IPS-18c (cell line): ENCODE results near the gene DAAM1.

Experiments used
- H3K4me3 ChIP-seq: 2 replicates; pipeline ENCODE4 v1.7.0; 2013; ENCODE audit warnings: low read depth, mild to moderate bottlenecking, low read length, moderate library complexity; ENCODE audit not compliant: insufficient read depth
- H3K9me3 ChIP-seq: one replicate; pipeline ENCODE4 v1.6.1; 2013; ENCODE audit warnings: mild to moderate bottlenecking, low read length, moderate library complexity; ENCODE audit not compliant: control insufficient read depth, insufficient read depth

The DAAM1 gene

DNA sequence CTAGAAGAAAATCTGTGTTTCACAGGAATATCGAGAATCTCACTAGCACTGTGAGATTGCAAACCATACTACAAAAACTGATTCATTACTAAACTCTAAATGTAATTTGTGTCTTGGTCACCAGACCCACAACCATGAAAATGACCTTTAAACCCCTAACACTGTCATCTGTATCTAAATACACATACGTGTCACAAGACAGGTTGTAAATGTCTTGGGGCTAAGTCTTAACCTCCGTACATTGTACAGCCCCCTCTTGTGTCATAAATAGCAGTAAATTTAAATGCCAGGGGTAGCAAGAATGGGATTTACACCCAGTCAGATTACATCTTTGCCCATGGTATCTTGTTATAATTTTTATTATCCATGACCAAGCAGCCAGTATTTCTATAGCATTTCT is 159.4 kb downstream of the DAAM1 start:
- H3K9me3 ChIP-seq = no peaks in the 10 kb centered on the region
- H3K4me3 ChIP-seq = no peak overlapping the region

DNA sequence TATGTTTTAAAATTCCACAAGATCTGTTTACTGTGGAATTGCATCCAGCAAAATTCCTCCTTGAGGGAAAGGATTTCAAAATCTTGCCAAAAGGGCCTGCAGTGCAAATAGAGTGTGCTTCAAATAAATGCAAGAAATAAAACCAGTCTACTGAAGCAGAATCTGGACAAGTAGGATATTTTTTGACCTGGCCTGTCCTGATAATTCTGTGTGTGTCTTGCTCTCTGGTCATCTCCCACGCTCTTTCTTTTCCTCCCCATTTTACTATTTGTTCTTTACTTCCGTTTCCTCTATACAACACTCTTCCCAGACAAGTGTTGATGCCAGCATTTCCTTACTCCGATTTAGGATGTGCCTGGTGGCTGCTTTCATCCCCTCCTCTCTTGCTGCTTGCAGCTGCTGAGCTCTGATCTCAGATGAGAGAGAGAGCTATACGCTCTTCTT is 160.8 kb downstream of the DAAM1 start:
- H3K9me3 ChIP-seq = no peaks in the 10 kb centered on the region

DNA sequence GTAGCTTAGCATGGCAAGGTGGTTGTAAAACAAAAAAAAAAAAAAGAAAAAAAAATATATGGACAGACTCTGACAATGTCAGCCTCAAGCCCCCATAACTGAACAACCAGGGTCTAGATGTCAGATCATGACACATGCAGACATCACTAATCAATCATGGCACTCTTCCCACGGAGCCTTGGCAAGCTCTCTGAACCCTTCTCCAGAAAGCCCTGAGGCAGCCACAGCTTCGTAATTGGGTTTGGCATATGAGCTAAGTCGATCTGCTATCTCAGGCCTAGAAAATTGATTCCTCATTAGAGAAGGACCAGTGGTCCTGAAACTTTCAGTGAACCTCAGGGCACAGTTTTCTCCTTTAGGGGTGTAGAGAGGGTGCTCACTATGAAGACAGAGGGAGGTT is 164.5 kb downstream of the DAAM1 start:
- no peak overlapping the region for H3K4me3 ChIP-seq
- no peaks in the 10 kb centered on the region for H3K9me3 ChIP-seq

More for the DNA sequence above, 160.8 kb downstream of the DAAM1 start:
- H3K4me3 ChIP-seq = no peak overlapping the region

DNA sequence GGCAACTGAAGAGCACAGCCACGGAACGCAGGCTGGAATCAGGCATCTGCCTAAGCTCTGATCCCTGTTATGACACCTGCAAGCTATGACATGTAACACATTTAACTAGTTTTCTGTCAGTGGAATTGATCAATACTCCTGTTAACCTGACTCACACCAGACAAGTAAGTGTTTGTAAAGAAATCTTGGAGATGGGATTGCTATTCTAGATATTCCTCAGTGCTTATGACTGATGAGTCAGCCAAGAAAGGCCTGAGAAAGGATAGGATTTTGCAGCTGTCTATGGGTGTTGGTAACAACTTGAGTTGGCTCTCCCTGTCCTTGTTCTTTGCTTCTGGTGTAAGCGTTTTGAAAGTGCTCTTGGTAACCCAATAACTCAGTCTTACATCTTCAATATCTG is 166.2 kb downstream of the DAAM1 start:
- H3K4me3 ChIP-seq = no peak overlapping the region
- no peaks in the 10 kb centered on the region for H3K9me3 ChIP-seq

DNA sequence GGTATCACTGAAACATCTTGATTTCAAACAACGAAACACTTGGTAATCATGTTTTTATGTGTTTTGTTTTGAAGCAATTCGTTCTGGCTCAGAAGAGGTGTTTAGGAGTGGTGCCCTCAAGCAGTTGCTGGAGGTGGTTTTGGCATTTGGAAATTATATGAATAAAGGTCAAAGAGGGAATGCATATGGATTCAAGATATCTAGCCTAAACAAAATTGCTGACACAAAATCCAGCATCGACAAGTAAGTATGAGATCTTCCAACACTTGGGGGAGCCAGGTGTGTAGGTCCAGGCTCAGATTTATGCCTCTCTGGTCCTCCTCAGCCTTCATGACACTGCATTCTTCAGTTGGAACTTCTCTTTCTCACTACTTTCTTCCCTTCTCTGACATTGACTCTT is 166.6 kb downstream of the DAAM1 start:
- H3K9me3 ChIP-seq = no peaks in the 10 kb centered on the region
- H3K4me3 ChIP-seq = no peak overlapping the region

DNA sequence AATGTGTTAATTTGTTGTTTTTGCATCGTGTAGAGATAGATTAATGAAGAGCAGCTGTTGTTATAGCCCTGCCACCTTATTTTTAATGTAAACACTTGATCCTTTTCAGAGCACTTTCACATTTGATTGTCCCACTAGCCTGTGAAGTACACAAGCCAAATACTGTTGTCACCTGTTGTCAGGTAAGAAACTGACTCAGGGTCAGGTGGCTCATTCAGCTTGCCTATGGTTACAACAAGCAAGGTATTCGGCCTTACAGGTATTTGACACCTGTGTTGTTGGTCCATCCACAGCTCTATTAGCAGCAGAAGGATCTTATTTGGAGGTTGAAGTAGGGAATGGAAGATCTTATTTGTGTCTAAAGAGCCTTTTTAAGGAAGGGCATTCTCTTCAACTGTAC is 167.8 kb downstream of the DAAM1 start:
- Histone ChIP-seq H3K4me3 (no peak overlapping the region), H3K9me3 (no peaks in the 10 kb centered on the region)

DNA sequence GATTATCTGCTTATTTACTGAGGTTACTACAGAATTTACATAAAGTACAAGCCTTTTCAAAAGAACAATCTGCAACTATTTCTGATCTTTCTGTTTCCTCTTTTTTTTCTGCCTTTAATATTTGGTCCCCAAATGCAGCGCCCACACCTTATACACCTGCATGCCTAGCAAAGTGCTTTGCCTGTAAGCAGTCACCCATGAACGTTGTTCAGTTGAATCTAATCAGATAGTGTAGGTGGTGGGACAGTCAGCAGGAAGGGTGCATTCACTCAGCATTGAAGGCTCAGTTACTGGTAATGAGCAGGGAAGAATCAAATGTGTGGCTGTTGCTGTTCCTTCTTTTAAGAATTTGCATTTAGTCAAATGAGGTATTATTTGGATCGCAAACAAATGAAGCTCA is 168.3 kb downstream of the DAAM1 start:
- no peaks in the 10 kb centered on the region for H3K9me3 ChIP-seq
- H3K4me3 ChIP-seq = no peak overlapping the region

DNA sequence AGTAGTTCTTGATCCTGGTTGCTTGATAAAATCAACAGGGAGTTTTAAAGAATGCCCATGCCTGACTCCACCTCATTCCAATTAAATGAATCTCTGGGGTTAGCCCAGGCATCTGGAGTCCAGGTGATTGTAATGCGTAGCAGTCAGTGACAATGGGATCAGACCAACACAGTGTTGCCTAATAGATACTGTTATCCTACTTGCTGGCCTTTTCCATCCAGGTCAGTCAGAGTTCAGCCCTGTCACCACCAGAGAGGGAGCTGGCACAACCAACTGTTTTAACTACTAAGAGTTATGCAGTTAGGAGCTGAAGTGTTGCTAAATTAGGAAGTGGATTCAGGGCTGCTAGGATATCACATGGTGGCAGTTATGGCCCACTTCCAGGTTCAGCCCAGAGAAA is 169.6 kb downstream of the DAAM1 start:
- H3K4me3 ChIP-seq = no peak overlapping the region
- no peaks in the 10 kb centered on the region for H3K9me3 ChIP-seq

DNA sequence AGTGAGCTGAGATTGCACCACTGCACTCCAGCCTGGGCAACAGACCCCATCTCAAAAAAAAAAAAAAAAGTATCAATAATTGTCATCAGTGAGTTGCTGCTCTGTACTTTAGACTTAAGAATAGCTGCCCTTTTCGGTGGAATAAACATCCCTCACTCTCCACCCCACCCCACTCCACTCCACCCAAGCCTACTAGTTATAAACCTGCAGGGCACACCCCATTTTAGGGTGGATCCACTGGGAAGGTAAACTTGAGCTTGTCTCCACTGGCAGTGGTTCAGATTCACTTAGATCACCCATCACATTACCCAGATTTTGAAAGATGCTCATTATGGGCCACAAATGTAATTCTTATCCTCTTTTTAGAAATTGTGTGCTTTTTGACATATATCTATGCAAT is 170.3 kb downstream of the DAAM1 start:
- H3K4me3 ChIP-seq = no peak overlapping the region
- no peaks in the 10 kb centered on the region for H3K9me3 ChIP-seq

DNA sequence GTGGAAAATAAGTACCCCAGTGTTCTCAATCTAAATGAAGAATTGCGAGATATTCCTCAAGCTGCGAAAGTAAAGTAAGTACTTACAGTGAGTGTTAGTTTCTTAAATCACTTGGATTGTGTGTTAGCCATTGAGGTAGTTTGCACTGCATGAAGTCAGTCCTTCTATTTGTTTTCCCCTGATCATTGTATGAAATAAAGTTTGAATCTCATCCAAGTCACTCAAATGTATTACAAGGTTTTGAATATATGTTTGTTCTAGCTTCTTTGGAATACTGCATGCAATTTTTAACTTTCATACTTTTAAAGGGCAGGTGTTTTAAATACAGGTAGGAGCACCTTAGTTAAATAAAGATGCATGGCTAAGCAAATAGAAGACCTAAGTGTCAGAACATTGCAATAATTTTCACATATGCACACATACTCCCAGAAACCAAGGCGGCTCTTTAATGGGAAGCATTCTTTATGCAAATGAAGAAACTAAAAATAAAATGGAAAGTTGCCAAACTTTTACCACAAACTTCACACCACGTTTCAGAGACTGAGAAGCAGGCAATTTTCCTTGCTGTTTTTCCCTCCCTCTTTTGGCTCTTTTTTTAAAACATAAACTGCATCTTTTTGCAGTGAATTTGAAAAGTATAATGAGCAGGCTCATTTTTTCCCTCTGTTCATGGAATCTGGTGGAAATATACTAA is 171.1 kb downstream of the DAAM1 start:
- Histone ChIP-seq H3K9me3 (no peaks in the 10 kb centered on the region), H3K4me3 (no peak overlapping the region)

DNA sequence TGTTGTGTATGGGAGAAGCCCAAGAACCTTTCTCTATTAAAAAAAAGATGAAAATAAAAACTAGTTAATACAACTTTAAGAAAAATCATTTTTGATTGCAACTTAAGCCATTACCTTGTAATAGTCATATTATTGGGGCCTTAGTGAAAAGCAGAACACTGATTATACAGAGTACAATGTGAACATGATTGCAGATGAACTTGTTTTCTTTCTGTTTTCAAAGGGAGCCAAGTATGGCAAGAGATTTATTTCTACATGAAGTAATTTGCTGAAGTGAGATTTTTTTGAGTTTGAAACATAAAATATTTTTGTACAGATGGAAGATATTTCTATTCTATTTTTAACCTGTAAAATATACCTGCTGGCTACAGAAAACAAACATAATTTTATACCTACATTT is 171.8 kb downstream of the DAAM1 start:
- no peaks in the 10 kb centered on the region for H3K9me3 ChIP-seq
- H3K4me3 ChIP-seq = no peak overlapping the region

DNA sequence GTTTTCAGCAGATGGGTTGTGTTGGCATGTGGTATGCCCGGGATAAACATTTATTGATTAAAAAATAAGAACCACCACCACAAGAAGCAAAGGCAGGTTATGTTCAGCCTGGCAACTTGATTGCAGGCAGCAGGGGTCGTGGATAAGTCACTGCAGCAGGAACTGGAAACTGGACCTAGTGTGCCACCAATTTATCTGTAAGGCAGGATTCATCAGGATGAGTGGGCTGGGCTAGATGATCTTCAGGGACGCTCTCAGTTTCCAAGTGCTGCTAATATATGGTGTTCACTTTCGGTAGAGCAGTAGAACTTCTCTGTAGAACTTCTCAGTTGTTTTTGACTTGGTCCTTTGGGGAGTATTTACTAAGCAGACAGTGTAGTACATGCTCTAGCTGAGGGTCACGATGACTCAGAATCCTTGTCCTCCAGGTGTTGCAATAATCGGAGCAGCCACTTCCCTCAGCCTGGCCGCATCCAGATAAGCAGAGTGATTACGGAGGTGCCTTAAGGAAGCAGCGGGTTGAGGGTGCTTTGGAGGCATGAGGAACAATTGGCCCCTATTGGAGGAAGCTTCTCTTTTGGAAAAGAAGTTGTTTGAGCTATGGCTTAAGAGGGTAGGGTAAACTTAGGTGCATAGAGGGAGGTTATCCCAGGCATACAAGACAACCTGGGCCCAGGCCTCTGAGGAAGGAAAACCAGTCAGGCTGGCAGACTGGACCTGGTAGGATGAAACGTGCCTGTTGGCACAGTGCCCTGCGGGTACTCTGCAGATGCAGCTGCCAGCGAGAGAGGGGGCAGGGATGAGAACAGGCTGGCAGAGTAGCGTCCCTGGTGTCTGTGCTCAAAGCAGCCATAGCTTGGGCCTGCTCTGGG is 172.7 kb downstream of the DAAM1 start:
- H3K9me3 ChIP-seq = no peaks in the 10 kb centered on the region
- no peak overlapping the region for H3K4me3 ChIP-seq

DNA sequence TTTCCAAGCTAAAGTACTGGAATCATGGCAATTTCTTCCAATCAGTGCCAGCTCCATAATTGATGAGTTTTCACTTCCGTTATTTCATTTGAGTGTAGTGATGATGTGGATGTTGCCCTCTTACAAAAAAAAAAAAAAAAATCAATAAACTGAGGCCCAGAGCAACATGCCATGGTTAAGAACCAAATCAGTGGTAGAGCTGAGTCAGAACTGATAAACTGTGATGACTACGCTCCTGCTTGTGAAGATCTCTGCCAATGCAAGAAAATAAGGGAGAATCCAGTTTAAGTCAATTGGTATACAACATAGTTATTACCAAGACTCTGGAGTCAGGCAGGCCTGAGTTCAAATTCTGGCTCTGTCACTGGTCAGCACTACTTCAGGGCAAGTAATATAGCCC is 174.0 kb downstream of the DAAM1 start:
- no peaks in the 10 kb centered on the region for H3K9me3 ChIP-seq
- H3K4me3 ChIP-seq = no peak overlapping the region

DNA sequence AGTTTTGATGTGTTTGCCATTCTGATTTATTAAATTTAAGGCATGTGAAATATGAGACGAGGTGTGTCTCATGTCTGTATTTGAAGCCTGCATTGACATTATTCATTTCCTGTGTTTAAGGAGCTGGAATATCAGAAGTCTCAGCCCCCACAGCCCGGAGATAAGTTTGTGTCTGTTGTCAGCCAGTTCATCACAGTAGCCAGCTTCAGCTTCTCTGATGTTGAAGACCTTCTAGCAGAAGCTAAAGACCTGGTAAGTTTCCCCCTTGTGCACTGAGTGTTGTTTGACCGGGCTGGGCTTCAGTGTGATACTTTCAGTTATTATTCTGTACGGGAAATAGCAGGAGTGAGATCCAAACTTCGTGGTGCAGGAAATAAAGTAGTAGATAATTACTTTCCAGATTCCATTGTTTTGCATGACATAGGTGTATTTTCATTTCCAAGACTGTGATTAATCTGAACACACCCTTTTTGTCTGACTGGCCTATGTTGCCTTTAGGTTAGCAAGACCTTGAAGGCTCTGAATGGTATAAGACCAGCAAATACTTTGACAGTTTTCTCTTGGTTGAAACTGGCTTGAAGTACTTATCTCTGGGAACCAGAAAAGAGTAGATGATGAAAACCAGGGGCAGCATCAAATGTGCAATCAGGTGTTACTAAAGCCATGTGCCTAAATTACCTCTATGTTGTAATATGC is 175.2 kb downstream of the DAAM1 start:
- H3K4me3 ChIP-seq = no peak overlapping the region
- H3K9me3 ChIP-seq = no peaks in the 10 kb centered on the region

DNA sequence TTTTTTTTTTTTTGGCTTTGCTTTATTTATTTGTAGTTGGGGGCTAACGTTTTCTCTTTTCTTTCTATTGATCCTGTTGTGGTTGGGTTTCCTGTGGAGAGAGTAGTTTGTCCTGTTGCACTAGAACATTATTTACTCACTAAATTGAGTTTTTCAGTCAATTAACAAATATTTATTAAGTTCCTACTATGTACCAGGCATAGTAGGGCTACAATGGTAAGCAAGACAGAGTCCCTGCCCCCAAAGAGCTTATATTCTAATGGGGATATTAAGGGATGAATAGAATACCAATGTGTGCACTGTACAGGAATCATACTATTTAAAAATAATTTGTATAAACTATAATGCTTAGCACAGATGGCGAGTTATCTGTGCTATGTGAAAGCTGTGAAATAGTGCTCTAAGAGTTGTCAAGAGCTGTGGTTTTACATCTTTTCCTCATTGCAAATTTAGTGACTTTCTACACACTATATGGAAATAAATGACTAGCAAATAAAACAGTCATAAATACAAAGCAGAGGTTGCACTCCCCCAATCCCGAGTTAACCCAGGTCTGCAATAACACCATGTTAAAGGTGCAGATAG is 181.8 kb downstream of the DAAM1 start:
- H3K9me3 ChIP-seq = no peaks in the 10 kb centered on the region
- H3K4me3 ChIP-seq = no peak overlapping the region

DNA sequence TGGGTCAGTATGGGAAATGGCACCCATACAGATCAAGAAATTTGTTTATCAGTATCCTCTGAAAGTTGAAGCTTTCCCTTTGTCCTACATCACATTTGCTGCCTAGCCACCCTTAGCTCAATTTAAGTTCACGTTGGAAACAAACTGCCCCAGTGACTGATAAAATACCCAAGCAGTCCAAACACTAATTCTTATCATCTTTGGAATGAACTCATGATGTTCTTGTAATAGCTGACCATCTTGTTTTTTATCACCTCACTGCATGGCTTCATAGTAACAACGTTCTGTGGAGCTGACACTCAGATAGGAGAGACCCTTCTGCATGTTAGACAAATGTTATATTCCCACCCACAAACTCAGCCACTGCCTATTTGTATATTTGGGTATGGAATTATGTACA is 183.3 kb downstream of the DAAM1 start:
- H3K9me3 ChIP-seq = no peaks in the 10 kb centered on the region

DNA sequence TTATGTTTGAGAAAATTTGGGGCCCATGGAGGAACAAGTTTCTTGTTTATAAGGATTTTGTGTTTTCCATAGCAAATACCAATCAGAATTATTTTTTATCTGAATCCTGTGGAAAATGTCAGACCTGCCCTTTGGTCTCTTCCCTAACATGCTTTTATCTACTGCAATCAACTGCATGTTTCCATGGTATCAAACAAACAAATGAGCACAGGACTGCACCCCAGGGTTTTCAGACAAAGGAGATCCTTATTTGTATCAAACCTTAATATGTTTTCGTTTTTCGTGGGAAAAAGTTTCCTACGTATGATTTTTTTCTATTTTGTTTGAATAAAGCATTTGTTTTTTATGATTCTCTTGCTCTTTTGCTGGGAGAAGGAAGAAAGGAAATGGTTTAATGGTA is 185.6 kb downstream of the DAAM1 start:
- Histone ChIP-seq H3K9me3 (no peaks in the 10 kb centered on the region), H3K4me3 (no peak overlapping the region)

More for the DNA sequence above, 183.3 kb downstream of the DAAM1 start:
- H3K4me3 ChIP-seq = no peak overlapping the region

DNA sequence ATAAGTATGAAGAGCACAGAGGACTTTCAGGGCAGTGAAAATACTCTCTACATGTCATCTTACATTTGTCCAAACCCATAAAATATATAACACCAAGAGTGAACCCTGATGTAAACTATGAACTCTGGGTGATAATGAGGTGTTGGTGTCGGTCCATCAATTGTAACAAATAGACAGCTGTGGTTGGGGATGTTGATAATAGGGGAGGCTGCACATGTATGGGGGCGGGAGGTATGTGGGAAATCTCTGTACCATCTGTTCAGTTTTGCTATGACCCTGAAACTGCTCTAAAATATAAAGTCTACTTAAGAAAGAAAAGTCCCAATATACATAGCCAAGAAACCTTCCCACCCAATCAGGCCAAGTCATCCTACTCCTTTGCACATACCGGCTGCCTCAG is 188.2 kb downstream of the DAAM1 start:
- no peaks in the 10 kb centered on the region for H3K9me3 ChIP-seq
- no peak overlapping the region for H3K4me3 ChIP-seq
